ENCODE data around the gene LHFPL6. TPM values are rescaled to one million over a fixed set of nuclear protein-coding genes. Genes with fewer than 3 reads are reported as not detected.

The LHFPL6 gene
- total RNA-seq, 2 experiments from 2014 or later, result 2.7 to 3.0 TPM

- DNase-seq, result no peak
- H3K4me3 Mint-ChIP-seq, result no peak overlapping the region
- CTCF ChIA-PET, result interaction anchor here (1.0 to 3.3 kb wide), 4 partner anchors 9 to 460 kb away, joined by 3 to 24 read pairs (median 4); no protein-coding TSS in a partner anchor
- no peaks in the 10 kb centered on the region for H3K36me3 Mint-ChIP-seq
- H3K4me1 Mint-ChIP-seq (ENCODE audit: low read depth), result peaks cover 14% of the 10 kb centered on the region
- no peaks in the 10 kb centered on the region for H3K9me3 Mint-ChIP-seq
- no peak overlapping the region for H3K27ac Mint-ChIP-seq
- POLR2A ChIA-PET, result interaction anchor here (0.7 kb wide), 1 partner anchor 557 kb away, joined by 5 read pairs; no protein-coding TSS in a partner anchor
- peaks cover 29% of the 10 kb centered on the region for H3K27me3 Mint-ChIP-seq
- intact Hi-C loops (cut with micrococcal nuclease), result no loop called here
Measured at GRCh38 chr13:39605677-39606320, 2.8 kb upstream of the LHFPL6 start.

- Mint-ChIP-seq H3K27me3 (peaks cover 35% of the 10 kb centered on the region), H3K4me3 (no peak overlapping the region), H3K27ac (no peak overlapping the region), H3K9me3 (no peaks in the 10 kb centered on the region), H3K36me3 (no peaks in the 10 kb centered on the region), H3K4me1 (ENCODE audit: low read depth) (peaks cover 14% of the 10 kb centered on the region)
- ChIA-PET CTCF (interaction anchor here (1.0 to 4.5 kb wide), 4 partner anchors 8 to 14 kb away, joined by 3 to 24 read pairs (median 14); no protein-coding TSS in a partner anchor), POLR2A (no interaction called here)
- DNase-seq, result no peak
- intact Hi-C loops (cut with micrococcal nuclease), result loop anchor here (5.0 kb wide), 1 partner anchor 407 kb away; no protein-coding TSS in a partner anchor
Measured at GRCh38 chr13:39604756-39605155, 1.8 kb upstream of the LHFPL6 start.

- DNase-seq, result no peak
- POLR2A ChIA-PET, result no interaction called here
- intact Hi-C loops (cut with micrococcal nuclease), result loop anchor here (1.0 to 5.0 kb wide), 3 partner anchors 52 to 565 kb away; partner anchors contain the start of genes COG6, NHLRC3 and PROSER1
- peak overlapping the region; percentile 76 for H3K4me3 Mint-ChIP-seq
- H3K27me3 Mint-ChIP-seq, result peaks cover 36% of the 10 kb centered on the region
- H3K27ac Mint-ChIP-seq, result no peak overlapping the region
- H3K9me3 Mint-ChIP-seq, result no peaks in the 10 kb centered on the region
- peaks cover 14% of the 10 kb centered on the region for H3K4me1 Mint-ChIP-seq (ENCODE audit: low read depth)
- no peaks in the 10 kb centered on the region for H3K36me3 Mint-ChIP-seq
- CTCF ChIA-PET, result interaction anchor here (0.7 to 4.5 kb wide), 2 partner anchors 9 to 13 kb away, joined by 3 to 23 read pairs; no protein-coding TSS in a partner anchor
Measured at GRCh38 chr13:39603424-39603947, 493 bp upstream of the LHFPL6 start.

GRCh38 chr13:39602277-39602613 lies 748 bp downstream of the LHFPL6 start:
- no peak for DNase-seq
- intact Hi-C loops (cut with micrococcal nuclease), result loop anchor here (1.0 to 5.0 kb wide), 3 partner anchors 12 to 563 kb away; partner anchors contain the start of genes NHLRC3 and PROSER1
- Mint-ChIP-seq H3K27me3 (peaks cover 35% of the 10 kb centered on the region), H3K36me3 (no peaks in the 10 kb centered on the region), H3K27ac (no peak overlapping the region), H3K4me1 (ENCODE audit: low read depth) (peaks cover 14% of the 10 kb centered on the region), H3K9me3 (no peaks in the 10 kb centered on the region), H3K4me3 (peak overlapping the region; percentile 75)
- POLR2A ChIA-PET, result no interaction called here
- CTCF ChIA-PET, result interaction anchor here (4.5 kb wide), 1 partner anchor 10 kb away, joined by 23 read pairs; no protein-coding TSS in a partner anchor

- H3K9me3 Mint-ChIP-seq, result no peaks in the 10 kb centered on the region
- peak overlapping the region; percentile 75 for H3K4me3 Mint-ChIP-seq
- no peak for DNase-seq
- CTCF ChIA-PET, result interaction anchor here (0.8 to 4.5 kb wide), 2 partner anchors 11 to 15 kb away, joined by 5 to 23 read pairs; no protein-coding TSS in a partner anchor
- H3K27me3 Mint-ChIP-seq, result peaks cover 35% of the 10 kb centered on the region
- no peak overlapping the region for H3K27ac Mint-ChIP-seq
- peaks cover 14% of the 10 kb centered on the region for H3K4me1 Mint-ChIP-seq (ENCODE audit: low read depth)
- no peaks in the 10 kb centered on the region for H3K36me3 Mint-ChIP-seq
- intact Hi-C loops (cut with micrococcal nuclease), result loop anchor here (1.0 to 5.0 kb wide), 3 partner anchors 11 to 563 kb away; partner anchors contain the start of genes NHLRC3 and PROSER1
- POLR2A ChIA-PET, result no interaction called here
Measured at GRCh38 chr13:39601636-39602035, 1.4 kb downstream of the LHFPL6 start.

- no peak overlapping the region for H3K27ac Mint-ChIP-seq
- no peaks in the 10 kb centered on the region for H3K9me3 Mint-ChIP-seq
- peaks cover 35% of the 10 kb centered on the region for H3K27me3 Mint-ChIP-seq
- H3K4me3 Mint-ChIP-seq, result no peak overlapping the region
- ChIA-PET CTCF (interaction anchor here (0.8 to 4.5 kb wide), 2 partner anchors 11 to 16 kb away, joined by 5 to 23 read pairs; no protein-coding TSS in a partner anchor), POLR2A (no interaction called here)
- no peaks in the 10 kb centered on the region for H3K36me3 Mint-ChIP-seq
- intact Hi-C loops (cut with micrococcal nuclease), result loop anchor here (5.0 kb wide), 1 partner anchor 403 kb away; no protein-coding TSS in a partner anchor
- DNase-seq, result no peak
- H3K4me1 Mint-ChIP-seq (ENCODE audit: low read depth), result peaks cover 18% of the 10 kb centered on the region
Measured at GRCh38 chr13:39600766-39601165, 2.2 kb downstream of the LHFPL6 start.

GRCh38 chr13:39599842-39600241 lies 3.2 kb downstream of the LHFPL6 start:
- DNase-seq, result no peak
- POLR2A ChIA-PET, result no interaction called here
- Mint-ChIP-seq H3K4me1 (ENCODE audit: low read depth) (peaks cover 18% of the 10 kb centered on the region), H3K27me3 (peaks cover 35% of the 10 kb centered on the region), H3K4me3 (no peak overlapping the region), H3K27ac (no peak overlapping the region), H3K36me3 (no peaks in the 10 kb centered on the region), H3K9me3 (no peaks in the 10 kb centered on the region)
- intact Hi-C loops (cut with micrococcal nuclease), result loop anchor here (5.0 kb wide), 1 partner anchor 403 kb away; no protein-coding TSS in a partner anchor
- CTCF ChIA-PET, result interaction anchor here (1.5 kb wide), 2 partner anchors 13 to 16 kb away, joined by 3 to 4 read pairs; no protein-coding TSS in a partner anchor

- CTCF ChIA-PET, result interaction anchor here (1.1 to 1.5 kb wide), 3 partner anchors 12 to 17 kb away, joined by 3 to 4 read pairs (median 3); no protein-coding TSS in a partner anchor
- intact Hi-C loops (cut with micrococcal nuclease), result no loop called here
- no peak for DNase-seq
- POLR2A ChIA-PET, result no interaction called here
- H3K4me1 Mint-ChIP-seq (ENCODE audit: low read depth), result peaks cover 17% of the 10 kb centered on the region
- no peak overlapping the region for H3K4me3 Mint-ChIP-seq
- no peak overlapping the region for H3K27ac Mint-ChIP-seq
- H3K9me3 Mint-ChIP-seq, result peaks cover 3% of the 10 kb centered on the region
- no peaks in the 10 kb centered on the region for H3K36me3 Mint-ChIP-seq
- H3K27me3 Mint-ChIP-seq, result peaks cover 32% of the 10 kb centered on the region
Measured at GRCh38 chr13:39599012-39599411, 4.0 kb downstream of the LHFPL6 start.

GRCh38 chr13:39597838-39598237 lies 5.2 kb downstream of the LHFPL6 start:
- Mint-ChIP-seq H3K9me3 (peaks cover 4% of the 10 kb centered on the region), H3K4me3 (no peak overlapping the region), H3K27ac (no peak overlapping the region), H3K27me3 (peaks cover 26% of the 10 kb centered on the region), H3K36me3 (no peaks in the 10 kb centered on the region), H3K4me1 (ENCODE audit: low read depth) (peaks cover 10% of the 10 kb centered on the region)
- ChIA-PET POLR2A (no interaction called here), CTCF (no interaction called here)
- no peak for DNase-seq
- intact Hi-C loops (cut with micrococcal nuclease), result no loop called here

GRCh38 chr13:39596685-39597084 lies 6.3 kb downstream of the LHFPL6 start:
- H3K27ac Mint-ChIP-seq, result no peak overlapping the region
- intact Hi-C loops (cut with micrococcal nuclease), result no loop called here
- peaks cover 4% of the 10 kb centered on the region for H3K9me3 Mint-ChIP-seq
- peaks cover 4% of the 10 kb centered on the region for H3K4me1 Mint-ChIP-seq (ENCODE audit: low read depth)
- ChIA-PET POLR2A (no interaction called here), CTCF (no interaction called here)
- H3K27me3 Mint-ChIP-seq, result peaks cover 18% of the 10 kb centered on the region
- no peak overlapping the region for H3K4me3 Mint-ChIP-seq
- DNase-seq, result no peak
- H3K36me3 Mint-ChIP-seq, result no peaks in the 10 kb centered on the region

- Mint-ChIP-seq H3K4me1 (ENCODE audit: low read depth) (peaks cover 4% of the 10 kb centered on the region), H3K27me3 (peaks cover 15% of the 10 kb centered on the region), H3K4me3 (no peak overlapping the region), H3K9me3 (peaks cover 4% of the 10 kb centered on the region), H3K36me3 (no peaks in the 10 kb centered on the region), H3K27ac (no peak overlapping the region)
- POLR2A ChIA-PET, result no interaction called here
- no peak for DNase-seq
- CTCF ChIA-PET, result interaction anchor here (1.2 kb wide), 1 partner anchor 16 kb away, joined by 4 read pairs; no protein-coding TSS in a partner anchor
- intact Hi-C loops (cut with micrococcal nuclease), result no loop called here
Measured at GRCh38 chr13:39596176-39596575, 6.8 kb downstream of the LHFPL6 start.

- Mint-ChIP-seq H3K36me3 (no peaks in the 10 kb centered on the region), H3K4me1 (ENCODE audit: low read depth) (no peaks in the 10 kb centered on the region), H3K9me3 (peaks cover 4% of the 10 kb centered on the region), H3K27ac (no peak overlapping the region), H3K4me3 (no peak overlapping the region), H3K27me3 (peaks cover 3% of the 10 kb centered on the region)
- CTCF ChIA-PET, result interaction anchor here (0.9 to 1.8 kb wide), 3 partner anchors 15 to 29 kb away, joined by 3 to 5 read pairs (median 3); no protein-coding TSS in a partner anchor
- DNase-seq, result no peak
- POLR2A ChIA-PET, result no interaction called here
- intact Hi-C loops (cut with micrococcal nuclease), result loop anchor here (1.0 kb wide), 1 partner anchor 12 kb away; no protein-coding TSS in a partner anchor
Measured at GRCh38 chr13:39590466-39591036, 12.4 kb downstream of the LHFPL6 start.

All from activated CD4-positive, alpha-beta memory T cell treated with anti-CD3 and anti-CD28 coated beads for 36 hours (primary cell).